ENCODE data around the gene RASIP1. TPM values are rescaled to one million over a fixed set of nuclear protein-coding genes. Genes with fewer than 3 reads are reported as not detected.
"Not testable (repeated sequence)": the region's sequence is repeated elsewhere in the genome, so short reads cannot be mapped to it uniquely, and the experiment has no call there.

Gene RASIP1
- total RNA-seq, 1 donor from 2014 or later: 192 TPM

DNA sequence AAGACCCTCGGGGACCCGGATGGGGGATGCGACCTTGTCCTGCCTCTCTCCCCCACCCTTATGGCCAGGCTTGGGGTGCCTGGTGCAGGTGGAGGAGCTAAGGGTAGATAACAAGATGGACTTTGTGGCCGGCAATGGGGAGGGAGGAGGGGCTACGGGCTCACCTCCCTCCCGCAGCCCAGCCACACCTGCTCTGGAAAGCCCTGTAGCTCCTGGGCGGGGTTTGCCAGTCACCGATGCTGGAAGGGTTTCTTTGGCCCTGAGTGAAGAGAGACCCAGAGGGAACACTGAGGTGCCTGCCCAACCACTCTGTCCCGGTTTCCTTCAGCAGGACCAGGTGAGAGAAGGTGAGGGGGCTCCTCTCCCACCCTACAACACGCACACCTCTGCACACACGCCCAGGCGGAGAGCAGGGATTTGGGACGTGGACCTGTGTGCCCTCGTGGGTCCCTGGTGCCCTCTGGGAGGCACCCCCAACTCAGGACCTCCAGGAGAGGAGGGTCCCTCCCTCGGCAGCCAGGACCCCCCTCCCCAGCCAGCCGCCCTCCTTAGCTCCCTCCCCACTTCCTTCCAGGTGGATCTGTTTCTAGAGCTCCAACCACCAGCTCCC lies 44.6 kb downstream of the RASIP1 start, which contains the start of gene FUT2:
TSS of gene FUT2 (plus strand) at position 229 of the 610 bp plus-strand sequence. CDS start 6,986 bp downstream, outside the sequence.
- Mint-ChIP-seq H3K4me1 (ENCODE audit: unreplicated experiment) (peaks cover 13% of the 10 kb centered on the region), H3K27me3 (ENCODE audit: unreplicated experiment) (peaks cover 8% of the 10 kb centered on the region), H3K36me3 (ENCODE audit: low read depth, unreplicated experiment) (peaks cover 4% of the 10 kb centered on the region), H3K9me3 (ENCODE audit: unreplicated experiment) (no peaks in the 10 kb centered on the region), H3K27ac (ENCODE audit: unreplicated experiment) (peak within 1 kb of the TSS; percentile 77), H3K4me3 (ENCODE audit: unreplicated experiment) (peak within 1 kb of the TSS; percentile 89)
- no peak for DNase-seq (ENCODE audit: low spot score)
- no peak for TF ChIP-seq CTCF (IDR thresholded peaks at IDR 0.05; ENCODE audit: unreplicated experiment)

- not testable (repeated sequence) for H3K36me3 Mint-ChIP-seq (ENCODE audit: low read depth, unreplicated experiment); H3K9me3 Mint-ChIP-seq (ENCODE audit: unreplicated experiment); H3K27ac Mint-ChIP-seq (ENCODE audit: unreplicated experiment); DNase-seq (ENCODE audit: low spot score); H3K27me3 Mint-ChIP-seq (ENCODE audit: unreplicated experiment); H3K4me1 Mint-ChIP-seq (ENCODE audit: unreplicated experiment); H3K4me3 Mint-ChIP-seq (ENCODE audit: unreplicated experiment)
Observed at GRCh38 chr19:48693629-48694028, 46.8 kb downstream of the RASIP1 start.

DNA sequence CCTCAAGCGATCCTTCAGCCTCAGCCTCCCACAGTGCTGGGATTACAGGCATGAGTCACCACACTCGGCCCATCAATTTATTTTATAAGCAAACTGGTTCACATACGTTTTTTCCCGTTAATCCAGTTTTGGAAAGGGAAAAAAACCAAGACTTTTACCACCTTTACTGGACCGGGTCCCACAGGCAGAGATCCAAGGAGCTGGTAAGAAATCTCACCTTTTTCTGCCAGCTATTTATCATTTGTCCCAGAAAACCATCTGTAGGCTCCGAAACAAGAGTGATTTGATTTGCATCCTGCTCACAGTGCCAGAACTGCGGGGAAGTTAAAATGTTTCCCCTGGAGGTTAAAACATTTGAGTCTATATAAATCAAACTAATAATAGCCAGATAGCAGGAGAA lies 51.0 kb downstream of the RASIP1 start:
- no peaks in the 10 kb centered on the region for H3K9me3 Mint-ChIP-seq (ENCODE audit: unreplicated experiment)
- no peak overlapping the region for H3K27ac Mint-ChIP-seq (ENCODE audit: unreplicated experiment)
- H3K36me3 Mint-ChIP-seq (ENCODE audit: low read depth, unreplicated experiment): no peaks in the 10 kb centered on the region
- no peaks in the 10 kb centered on the region for H3K4me1 Mint-ChIP-seq (ENCODE audit: unreplicated experiment)
- TF ChIP-seq CTCF (IDR thresholded peaks at IDR 0.05; ENCODE audit: unreplicated experiment): no peak
- H3K27me3 Mint-ChIP-seq (ENCODE audit: unreplicated experiment): no peaks in the 10 kb centered on the region
- DNase-seq (ENCODE audit: low spot score): no peak
- H3K4me3 Mint-ChIP-seq (ENCODE audit: unreplicated experiment): no peak overlapping the region

DNA sequence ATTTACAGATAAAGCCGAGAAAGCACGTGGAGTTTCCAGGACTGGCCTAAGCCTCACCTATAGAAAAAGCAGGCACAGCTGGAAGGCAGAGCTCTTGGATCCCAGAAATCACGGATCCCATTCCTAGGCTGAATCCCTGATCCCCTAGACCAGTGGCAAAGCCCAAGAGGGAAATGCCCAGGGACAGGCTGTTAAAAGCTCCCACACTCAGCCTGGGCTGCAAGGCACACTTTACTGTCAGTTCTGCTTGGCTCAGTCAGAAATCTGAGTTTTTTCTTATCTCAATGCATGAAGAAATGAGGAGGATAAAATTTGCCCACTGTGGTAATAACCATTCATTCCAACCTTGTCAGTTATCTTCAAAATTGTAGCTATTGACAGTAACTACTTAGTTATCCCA lies 52.6 kb downstream of the RASIP1 start:
- Mint-ChIP-seq H3K27me3 (ENCODE audit: unreplicated experiment) (no peaks in the 10 kb centered on the region), H3K27ac (ENCODE audit: unreplicated experiment) (no peak overlapping the region), H3K9me3 (ENCODE audit: unreplicated experiment) (no peaks in the 10 kb centered on the region), H3K36me3 (ENCODE audit: low read depth, unreplicated experiment) (no peaks in the 10 kb centered on the region), H3K4me1 (ENCODE audit: unreplicated experiment) (no peaks in the 10 kb centered on the region), H3K4me3 (ENCODE audit: unreplicated experiment) (no peak overlapping the region)
- no peak for TF ChIP-seq CTCF (IDR thresholded peaks at IDR 0.05; ENCODE audit: unreplicated experiment)
- no peak for DNase-seq (ENCODE audit: low spot score)

GRCh38 chr19:48686637-48687036 lies 53.8 kb downstream of the RASIP1 start:
- not testable (repeated sequence) for H3K27me3 Mint-ChIP-seq (ENCODE audit: unreplicated experiment); H3K9me3 Mint-ChIP-seq (ENCODE audit: unreplicated experiment); H3K4me3 Mint-ChIP-seq (ENCODE audit: unreplicated experiment); DNase-seq (ENCODE audit: low spot score); H3K27ac Mint-ChIP-seq (ENCODE audit: unreplicated experiment); H3K36me3 Mint-ChIP-seq (ENCODE audit: low read depth, unreplicated experiment); H3K4me1 Mint-ChIP-seq (ENCODE audit: unreplicated experiment)

- DNase-seq (ENCODE audit: low spot score): no peak
- no peaks in the 10 kb centered on the region for H3K4me1 Mint-ChIP-seq (ENCODE audit: unreplicated experiment)
- no peak overlapping the region for H3K4me3 Mint-ChIP-seq (ENCODE audit: unreplicated experiment)
- no peak overlapping the region for H3K27ac Mint-ChIP-seq (ENCODE audit: unreplicated experiment)
- no peak for TF ChIP-seq CTCF (IDR thresholded peaks at IDR 0.05; ENCODE audit: unreplicated experiment)
- H3K27me3 Mint-ChIP-seq (ENCODE audit: unreplicated experiment): no peaks in the 10 kb centered on the region
- no peaks in the 10 kb centered on the region for H3K9me3 Mint-ChIP-seq (ENCODE audit: unreplicated experiment)
- H3K36me3 Mint-ChIP-seq (ENCODE audit: low read depth, unreplicated experiment): no peaks in the 10 kb centered on the region
Observed at GRCh38 chr19:48686088-48686487, 54.3 kb downstream of the RASIP1 start.

Data from endothelial cell (in vitro differentiated cells).